ENCODE measurements around the gene ARPP21.

The ARPP21 gene

DNA sequence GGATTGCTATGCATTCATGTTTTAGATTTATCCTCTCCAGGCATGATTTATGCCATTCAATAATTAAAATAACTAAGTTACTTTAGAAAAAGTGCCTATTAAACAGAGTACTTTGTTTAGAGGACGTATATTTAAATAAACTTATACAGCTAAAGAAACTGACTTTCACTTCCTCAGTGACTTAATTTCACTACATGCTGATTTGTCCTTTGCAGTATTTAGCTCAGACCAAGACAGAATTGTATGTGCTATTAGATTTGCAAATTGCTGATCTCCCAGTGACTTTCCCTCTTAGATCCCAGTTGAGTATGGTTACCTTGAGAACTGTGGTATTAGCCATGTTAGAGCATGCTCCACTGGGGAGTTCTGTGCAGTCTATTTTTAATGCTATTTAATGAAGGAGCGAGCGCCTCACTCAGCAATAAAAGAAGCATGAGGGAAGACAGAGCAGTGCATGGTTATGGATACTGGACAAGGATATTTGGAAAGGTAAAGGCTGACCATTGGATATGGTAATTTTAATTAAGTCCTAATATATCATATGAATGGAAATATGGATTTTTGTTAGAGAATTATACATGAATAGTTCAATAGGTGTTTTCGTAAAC lies 2.7 kb downstream of the ARPP21 start:
- DNase-seq, result no peak

DNA sequence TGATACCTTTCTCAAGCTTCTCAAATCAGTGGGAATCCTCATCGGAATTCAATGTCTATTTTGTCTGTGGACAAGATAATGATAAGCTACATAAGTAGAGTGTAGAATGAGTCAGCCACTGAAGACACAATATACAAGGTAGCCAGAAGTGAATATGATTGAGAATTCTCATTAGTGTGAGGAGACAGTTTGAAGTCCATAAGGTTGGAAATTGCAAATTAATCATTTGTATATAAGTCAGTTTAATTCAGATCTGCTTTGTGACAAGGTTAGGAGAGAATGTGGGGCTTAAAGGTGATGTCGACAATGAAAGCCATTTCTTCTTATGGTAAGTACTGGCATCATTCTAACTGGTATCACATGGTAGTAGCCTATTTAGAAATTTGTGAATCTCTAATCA lies 4.2 kb downstream of the ARPP21 start:
- DNase-seq, result no peak

DNA sequence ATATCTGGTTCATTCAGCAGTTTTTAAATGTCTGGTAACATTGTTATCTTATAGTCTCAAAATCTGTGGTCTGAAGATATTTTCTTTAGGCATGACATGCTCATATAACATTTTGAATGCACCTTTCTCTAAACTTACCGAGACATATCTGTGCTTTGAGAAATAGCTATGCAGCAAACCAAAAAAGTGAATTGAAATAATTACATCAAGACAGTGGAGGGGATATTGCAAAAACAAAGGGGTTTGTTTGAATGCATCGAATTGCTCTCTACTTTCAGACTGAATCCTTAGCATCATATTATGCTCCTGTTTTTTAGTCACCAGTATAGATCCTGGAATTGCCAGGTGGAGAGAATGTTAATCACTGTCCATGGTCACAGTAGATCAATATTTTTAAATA lies 5.1 kb downstream of the ARPP21 start:
- no peak for DNase-seq

DNA sequence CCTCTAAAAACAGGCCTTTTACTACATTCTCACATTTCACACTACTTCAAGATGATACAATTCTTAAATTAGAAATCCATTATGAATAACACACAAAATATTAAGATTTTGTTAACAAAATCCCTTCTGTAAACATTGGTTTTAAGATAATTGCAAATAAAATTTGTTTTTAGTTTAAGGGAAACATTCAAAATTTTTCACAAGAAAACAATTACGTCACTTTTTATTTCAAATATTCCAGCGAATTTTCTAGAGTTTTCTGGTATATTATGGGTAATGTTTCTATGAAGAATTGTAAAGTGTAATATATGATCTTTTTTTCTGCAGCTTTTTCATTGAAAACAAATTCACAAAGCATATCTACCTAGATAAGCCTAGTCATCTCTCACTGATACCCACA lies 5.9 kb downstream of the ARPP21 start:
- no peak for DNase-seq

DNA sequence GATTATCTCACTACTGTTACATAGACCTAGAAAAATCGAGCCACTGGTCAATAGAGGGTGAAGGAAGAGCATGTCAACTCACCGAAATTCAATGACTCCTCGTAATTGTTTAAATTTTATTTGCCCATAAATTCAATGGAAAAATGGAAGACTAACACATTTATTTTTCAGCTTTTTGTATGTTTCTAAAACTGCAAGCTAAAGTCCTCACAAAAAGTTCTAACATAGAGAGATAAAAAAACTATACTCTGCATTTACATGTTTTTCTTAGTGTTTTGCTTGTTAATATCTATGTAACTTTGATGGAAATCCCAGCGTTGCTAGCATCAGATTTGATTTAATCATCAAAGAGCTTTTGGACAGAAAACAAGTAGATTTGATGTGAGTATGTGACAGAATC lies 6.8 kb downstream of the ARPP21 start:
- DNase-seq, result no peak

DNA sequence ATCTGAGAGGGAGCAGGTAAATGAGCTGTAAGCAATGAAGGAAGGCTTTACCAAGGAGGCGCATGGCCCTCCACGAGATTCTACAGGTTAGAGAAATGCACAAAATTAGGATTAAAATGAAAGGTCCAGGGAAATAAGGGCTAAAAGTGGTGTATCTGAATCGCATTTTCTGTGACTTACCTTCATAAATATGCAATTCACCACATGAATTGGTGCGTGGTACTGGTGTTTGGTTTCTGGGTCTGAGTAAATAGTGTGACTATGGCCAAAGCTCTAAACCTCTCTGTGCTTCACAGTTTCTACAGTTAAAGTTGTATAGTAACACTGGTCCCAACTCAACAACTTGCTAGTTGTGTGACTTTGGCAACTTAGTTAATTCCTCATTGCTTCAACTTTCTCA lies 8.1 kb downstream of the ARPP21 start:
- DNase-seq, result no peak

DNA sequence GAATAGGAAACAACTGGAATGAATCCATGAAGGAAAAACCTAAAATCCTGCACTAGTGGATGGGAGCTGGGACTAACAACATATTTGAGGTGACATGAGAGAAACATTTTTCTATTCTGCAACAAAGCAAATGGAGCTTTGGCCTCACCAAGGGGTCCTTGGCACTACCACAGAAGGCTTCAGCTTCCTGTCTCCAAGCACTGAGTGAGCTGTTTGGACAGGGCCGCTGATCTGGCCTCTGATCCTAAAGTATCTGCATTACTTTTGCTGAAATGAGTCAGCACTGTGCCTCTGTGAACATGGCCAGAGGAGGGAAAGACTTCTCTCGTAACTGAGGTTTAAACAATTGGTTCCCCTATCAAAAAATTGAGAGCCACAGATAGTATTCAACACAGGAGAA lies 9.0 kb downstream of the ARPP21 start:
- DNase-seq, result no peak

DNA sequence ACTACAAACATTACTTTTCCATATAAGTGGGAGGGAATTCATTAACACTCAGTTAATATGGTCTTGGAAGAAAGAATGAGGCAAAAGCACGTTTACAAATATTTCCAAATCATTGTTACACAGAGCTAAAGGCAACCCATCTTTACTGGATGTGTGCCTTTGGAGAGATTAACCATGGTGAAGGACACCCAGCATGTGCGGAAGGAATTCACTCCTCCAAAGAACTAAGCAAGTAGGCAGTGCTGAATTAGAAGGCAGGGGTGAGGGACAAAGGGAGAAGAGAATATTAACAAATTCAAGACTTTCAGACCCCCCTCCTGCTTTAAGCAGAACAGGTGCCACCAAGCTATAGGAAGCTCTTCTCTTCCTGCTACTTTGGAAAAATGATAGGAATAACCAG lies 10.1 kb downstream of the ARPP21 start:
- DNase-seq, result no peak

DNA sequence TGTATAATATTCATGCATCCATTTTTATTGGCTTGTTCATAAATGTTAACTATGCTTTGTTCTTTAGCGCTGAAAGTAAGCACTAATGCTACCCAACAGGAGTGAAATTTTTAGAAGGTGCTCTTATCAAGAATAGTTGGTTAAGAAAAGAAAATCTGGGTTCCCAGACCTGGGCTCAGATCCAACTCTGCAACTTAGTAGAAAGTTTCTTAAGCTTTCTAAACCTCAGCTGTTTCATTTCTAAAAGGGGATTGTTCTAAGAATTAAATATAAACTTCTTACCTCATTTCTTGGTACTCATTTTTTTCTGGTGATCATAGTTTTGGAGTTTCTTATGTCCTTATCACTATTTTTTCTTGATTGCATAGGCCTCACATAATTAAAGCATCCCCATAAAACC lies 12.1 kb downstream of the ARPP21 start:
- no peak for DNase-seq

DNA sequence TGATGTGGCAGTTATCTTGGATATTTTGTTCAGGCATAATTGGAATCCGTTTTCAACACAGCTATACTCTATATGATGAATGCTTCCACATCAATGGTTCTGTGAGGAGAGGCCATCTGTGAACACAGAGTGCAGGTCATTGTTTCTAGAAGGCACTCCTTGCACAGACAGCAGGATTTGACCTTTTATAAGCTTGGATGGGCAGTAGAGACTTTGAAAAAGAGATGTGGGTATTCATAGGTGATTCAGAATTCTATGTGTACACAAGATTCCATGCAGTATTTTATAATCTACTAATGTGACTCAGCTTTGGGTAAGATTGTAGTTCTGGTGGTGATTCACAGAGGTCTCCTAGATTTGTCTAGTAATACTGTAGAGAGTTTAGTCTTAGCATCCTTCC lies 12.5 kb downstream of the ARPP21 start:
- DNase-seq, result no peak

DNA sequence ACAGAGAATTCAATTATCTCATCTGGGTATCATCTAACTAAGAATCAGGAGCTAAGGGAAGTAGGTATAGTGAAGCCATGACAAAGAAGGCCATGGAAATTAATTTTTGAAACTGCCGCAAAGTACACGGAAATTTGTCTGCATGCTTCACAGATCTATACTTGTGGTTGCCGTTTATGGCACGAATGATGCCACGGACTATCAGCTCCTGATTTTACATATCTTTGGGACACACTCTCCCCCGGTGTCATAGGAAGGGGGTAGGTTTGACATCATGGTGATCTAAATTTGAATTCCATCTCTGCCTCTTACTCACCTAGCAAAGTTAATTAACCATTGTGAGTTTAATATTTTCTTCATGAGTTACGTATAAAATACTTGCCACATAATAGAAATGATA lies 14.0 kb downstream of the ARPP21 start:
- DNase-seq, result no peak

DNA sequence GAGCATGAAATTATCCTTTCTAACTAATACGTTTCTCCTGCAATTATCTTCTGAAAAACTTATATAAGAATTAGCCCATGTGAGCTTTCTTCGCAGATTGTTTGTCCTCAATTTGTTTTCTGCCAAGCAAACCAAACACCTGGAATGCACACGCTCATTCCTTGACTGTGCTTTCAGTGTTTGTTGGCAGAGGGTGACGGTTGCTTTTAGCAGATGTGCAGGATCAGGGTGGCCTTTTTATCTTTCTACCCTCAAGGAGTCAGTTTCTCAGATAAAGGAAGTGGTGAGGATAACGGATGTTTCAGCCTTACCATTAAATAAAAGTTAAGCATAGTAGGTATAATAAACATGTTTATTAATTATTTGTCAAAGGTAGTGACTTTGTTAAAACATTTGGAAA lies 15.2 kb downstream of the ARPP21 start:
- DNase-seq, result no peak

DNA sequence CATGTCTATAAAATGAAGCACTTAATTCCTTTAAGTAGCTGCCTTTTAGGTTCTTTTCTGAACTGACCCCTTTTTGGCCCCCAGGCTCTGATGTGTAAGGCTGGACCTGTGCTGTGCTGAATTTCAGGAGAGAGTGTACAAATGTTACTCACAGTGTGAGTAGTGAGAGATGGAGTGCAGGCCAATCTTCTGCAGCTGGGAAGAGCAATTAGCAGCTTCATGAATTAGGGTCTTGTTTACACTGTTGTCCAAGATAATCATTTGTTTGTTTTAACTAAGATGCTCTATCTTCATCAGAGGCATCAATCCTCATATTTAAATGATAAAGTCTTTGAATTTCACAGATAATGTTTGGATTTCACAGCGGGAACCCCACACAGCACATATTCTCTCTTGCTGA lies 19.4 kb downstream of the ARPP21 start:
- no peak for DNase-seq

DNA sequence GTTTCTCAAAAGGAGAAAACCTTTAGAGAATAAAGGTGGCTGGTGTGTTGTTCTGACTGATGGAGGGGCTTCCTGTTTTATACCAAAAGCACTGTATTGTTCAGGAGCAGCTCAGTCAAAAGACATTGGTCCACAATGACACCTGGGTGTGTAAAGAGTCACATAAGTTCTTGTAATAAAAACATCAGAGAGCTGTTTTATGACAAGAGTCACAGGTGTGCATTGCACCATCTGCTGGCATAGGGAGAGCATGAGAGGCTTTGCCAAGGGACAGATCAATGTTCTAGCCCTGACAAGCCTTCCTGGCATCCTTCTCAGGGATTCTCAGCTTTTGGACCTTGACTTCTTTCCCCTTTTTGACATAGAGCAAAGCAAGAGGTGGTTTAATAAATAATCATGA lies 20.4 kb downstream of the ARPP21 start:
- no peak for DNase-seq

DNA sequence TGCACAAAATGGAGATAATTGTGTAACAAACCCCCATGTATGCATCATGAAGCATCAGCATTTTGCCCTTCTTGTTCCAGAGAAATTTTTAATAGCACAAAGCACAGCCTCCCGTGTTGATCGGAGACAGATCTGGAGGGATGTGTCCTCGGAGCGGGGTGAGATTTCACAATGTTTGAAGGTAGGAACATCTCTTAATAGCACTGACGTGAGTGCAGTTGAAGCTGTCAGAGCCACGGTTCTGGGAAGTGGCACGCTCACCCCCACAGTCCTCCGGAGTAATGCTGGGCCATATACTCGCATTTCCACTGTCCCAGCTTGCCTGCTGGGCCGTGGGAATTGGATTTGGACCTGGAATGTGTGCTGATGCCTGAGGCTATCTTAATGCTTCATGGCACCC lies 24.1 kb downstream of the ARPP21 start:
- DNase-seq, result no peak

DNA sequence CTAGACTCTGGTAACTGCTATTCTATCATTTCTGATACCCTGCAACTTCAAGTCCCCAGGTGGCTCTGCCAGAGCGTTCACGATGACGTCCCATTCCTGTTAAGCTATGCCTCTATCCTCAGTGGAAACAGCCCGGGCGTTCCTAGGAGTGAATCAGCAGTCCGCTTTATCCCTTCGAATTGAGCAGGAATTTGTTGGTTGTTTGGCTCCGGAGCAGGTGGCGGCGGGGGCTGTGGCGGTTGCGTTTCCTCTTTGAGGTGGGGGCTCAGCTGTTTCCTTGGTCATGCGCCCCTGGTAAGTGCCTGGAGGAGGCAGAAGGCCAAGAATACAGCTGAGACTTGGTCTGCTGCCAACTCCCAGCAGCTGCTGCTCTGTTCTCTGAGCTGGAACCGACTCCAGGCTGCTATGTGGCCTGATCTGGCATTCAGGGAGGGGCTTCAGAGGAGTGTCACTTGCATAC lies 25.2 kb downstream of the ARPP21 start:
- DNase-seq, result no peak

DNA sequence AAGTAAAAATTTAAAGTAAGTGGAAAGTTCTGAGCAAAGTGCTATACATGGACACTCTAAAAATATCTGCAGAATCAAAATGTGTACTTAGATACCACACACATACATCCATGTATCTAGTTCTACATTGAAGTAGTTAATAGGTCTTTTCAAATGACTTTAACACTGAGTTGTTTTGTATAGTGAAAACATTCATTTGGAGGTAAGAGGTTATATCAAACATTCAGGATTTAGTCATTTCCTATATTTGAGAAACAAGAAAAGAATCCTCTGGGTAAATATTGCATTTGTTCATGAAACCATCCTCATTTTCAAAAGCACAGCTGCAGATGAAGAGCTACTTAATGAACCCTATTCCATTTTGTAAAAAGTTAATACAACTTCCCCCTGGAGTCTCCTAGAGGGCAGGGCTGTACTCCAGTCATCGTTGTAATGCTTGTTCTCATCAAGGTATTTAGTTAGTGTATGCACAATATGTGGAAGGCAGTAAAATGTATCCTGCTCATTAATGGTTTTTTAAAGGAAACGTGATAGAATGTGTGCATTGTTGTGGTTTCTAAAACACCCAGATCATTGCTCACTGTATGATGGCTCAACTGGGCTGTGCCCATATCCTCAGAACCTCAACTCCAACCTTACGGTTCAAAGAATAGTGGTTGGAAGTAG lies 26.2 kb downstream of the ARPP21 start:
- DNase-seq, result no peak

DNA sequence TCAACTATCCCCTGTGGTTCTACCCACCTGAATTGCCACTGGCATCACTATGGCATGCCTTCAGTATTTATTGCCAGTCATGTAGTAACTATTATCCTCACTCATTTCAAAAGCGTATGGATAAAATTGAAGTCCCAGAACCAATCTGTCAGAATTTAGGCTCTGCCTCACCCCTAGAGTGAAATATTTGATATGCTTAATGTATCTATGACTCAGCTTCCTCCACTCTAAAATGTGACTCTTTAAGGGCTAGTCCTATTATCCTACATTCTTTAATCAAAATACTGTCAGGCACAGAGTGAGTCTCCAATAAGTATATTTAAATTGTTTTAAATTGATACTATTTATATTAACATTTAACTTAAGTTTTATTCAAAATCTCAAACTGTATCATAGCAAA lies 27.6 kb downstream of the ARPP21 start:
- DNase-seq, result no peak

DNA sequence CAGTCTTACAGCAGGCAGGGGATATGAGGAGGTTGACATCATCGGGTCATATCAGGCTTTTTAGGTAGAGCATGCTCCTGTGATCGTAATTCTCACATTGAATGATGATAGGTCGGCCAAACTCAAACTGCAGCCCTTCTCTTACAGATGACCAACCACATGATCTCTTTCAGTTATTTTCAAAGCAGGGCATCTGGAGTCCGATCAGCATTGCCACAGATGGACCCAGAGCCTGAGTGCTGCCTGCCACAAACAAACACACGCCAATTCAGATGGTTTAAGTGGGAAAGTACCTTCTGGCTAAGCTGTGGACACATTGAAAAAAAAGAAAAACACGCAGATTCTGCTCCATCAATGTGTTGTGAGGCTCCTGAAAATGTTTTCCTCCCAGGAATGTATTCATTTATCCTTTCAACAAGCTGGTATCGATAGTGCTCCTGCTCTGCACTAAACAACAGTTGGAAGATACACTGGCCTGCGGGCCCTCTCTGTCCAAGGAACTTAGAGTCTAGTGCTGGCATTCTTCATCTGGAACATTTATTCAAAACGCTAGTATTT lies 31.2 kb downstream of the ARPP21 start:
- DNase-seq, result no peak

DNA sequence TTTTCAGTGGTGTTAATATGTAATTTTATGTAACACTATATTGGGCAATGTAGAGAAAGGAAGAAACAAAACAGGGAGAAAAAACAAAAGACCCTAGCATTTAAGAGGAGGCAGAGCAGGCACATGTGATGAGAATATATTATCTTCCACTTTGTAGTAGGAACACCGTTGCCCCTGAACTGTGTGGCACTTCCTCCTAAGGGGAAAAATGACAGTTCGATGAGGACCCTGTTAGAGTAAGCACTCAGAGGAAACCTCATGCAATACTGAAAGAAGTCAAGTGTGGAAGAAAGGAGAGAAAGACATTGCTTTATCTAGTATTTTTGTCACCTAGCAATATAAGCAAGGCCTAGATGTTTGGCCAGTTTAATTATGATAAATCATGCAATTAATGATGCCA lies 32.2 kb downstream of the ARPP21 start:
- DNase-seq, result no peak

DNA sequence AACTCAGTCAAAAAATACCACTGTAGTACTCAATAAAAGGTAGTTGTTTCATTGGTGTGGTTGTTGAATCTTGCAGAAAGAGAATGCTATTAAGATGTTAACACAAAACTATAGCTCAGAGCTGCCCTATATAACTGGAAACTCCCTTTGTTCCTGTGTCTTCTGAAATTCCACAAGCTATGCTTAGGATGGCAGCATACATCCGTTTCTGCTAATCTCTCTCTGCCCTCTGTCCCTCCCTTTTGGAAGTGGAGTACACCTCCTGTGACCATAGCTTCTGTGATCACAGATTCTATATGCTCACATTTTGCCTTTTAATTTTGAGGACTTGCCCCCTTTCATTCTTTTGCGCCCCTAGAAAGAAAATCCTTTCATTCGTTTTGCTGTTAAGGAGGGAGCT lies 33.7 kb downstream of the ARPP21 start:
- no peak for DNase-seq

DNA sequence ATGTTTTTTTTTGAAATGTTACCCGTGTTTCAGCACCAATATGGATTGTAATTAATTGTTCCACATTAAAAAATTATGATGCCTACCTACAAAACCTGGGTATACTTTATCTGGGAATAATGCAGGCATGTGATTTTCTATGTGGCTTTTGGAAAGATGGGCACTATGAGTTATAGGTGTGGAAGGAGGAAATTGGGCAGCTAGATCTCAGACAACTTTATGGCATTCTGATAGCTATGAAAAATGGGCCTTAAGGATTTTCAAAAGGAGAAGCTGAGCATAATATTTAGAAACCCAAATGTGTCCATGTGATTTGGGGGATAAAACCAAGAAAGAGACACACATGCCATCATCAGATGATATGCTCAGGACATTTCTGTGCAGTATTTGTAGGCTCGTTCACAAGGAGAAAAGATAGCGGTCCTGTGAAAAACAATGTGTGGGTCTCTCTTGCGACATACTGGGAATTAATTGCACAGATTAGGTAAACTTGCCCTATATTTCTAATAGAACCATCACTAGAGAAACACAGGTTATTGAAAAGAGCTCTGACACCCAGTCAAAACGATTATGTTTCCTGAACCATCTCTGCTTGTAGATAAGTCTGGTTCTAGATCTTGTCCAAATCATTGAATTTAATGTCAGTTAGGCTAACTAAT lies 35.3 kb downstream of the ARPP21 start:
- DNase-seq, result no peak

DNA sequence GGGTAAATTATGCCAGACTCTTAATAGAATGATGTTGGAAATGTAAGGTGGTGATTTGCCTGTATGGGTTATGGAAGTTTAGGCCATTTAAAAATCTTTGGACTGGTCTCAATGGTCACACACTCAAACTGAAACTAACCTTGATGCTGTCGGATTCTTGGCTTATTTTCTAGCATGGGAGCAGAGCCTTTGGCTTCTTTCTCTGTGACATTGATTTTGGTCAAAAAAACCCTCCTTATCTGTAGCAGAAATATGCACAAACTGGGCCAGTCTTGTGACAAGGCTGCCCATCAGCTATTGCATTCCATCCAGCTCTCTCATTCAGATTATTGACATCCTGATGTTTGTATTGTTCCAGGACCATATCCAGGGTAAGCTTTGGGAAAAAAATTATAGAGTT lies 35.9 kb downstream of the ARPP21 start:
- DNase-seq, result no peak

DNA sequence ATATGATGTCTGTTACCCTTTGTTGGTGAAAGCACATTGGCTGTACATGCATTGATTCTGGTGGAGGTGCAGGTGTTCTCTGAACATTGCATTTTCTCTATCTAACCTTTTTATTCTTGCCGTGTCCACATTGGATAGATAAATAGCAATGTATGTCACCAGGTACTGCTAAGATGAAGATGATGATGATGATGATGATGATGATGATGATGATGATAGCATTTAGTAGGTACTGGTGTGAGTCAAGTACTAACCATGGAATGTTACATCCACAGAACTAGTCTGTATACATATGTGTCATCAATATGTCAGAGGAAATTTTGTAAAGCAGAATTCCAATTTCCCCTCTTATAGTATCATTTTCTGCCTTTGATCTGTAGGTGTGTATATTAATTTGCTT lies 36.3 kb downstream of the ARPP21 start:
- no peak for DNase-seq

Data from activated CD4-positive, alpha-beta T cell treated with anti-CD3 and anti-CD28 coated beads, Interleukin-10, Interleukin-2, amounts not matched to agents 100 ng/mL and 50 ng/mL, durations not matched to agents 16 hours and 8 hours (primary cell).